GM12878 (cell line): ENCODE results near the gene IRF4. TPM values are rescaled to one million over a fixed set of nuclear protein-coding genes. Genes with fewer than 3 reads are reported as not detected.

ENCODE experiments used
- ATAC-seq: fragments of 200-7000 bp; cut with Tn5 transposase; 3 replicates; pipeline ENCODE4 v1.9.1; 2020; ENCODE audit warnings: mild to moderate bottlenecking, moderate library complexity
- BruUV-seq: library from RNA; stranded (reverse); fragments of 400-500 nt; replicated peaks from 2 replicates; lab custom pipeline; 2021; lab: Mats Ljungman, UMichigan
- CTCF ChIA-PET: fragments of 300-600 bp; sonication (Branson Sonifier 250); formaldehyde crosslinking; extraction: SDS; loops from one replicate; lab custom pipeline; 2021; ENCODE audit warnings: inconsistent platforms; lab: Yijun Ruan, JAX
- POLR2A ChIA-PET: fragments of 350-600 bp; formaldehyde crosslinking; extraction: SDS; loops from one replicate; lab custom pipeline; 2021; ENCODE audit warnings: inconsistent platforms; lab: Charles Lee
- RAD21 ChIA-PET: fragments of 300-600 bp; sonication (Branson Sonifier 250); formaldehyde crosslinking; loops from one replicate; lab custom pipeline; 2023; ENCODE audit warnings: antibody characterized with exemption; ENCODE audit not compliant: unreplicated experiment; lab: Charles Lee
- SMC1A ChIA-PET: fragments of 300-600 bp; sonication (Branson Sonifier 250); formaldehyde crosslinking; loops from one replicate; lab custom pipeline; 2023; ENCODE audit not compliant: unreplicated experiment, uncharacterized antibody; lab: Charles Lee
- DNase-seq: peaks from one replicate; pipeline ENCODE4 v3.0.0-alpha.2; 2011; ENCODE audit warnings: low read depth, low spot score
- FAIRE-seq: peaks from 3 replicates; lab custom pipeline; 2011; peaks lifted over from hg19 to GRCh38; lab: Jason Lieb, UNC
- H2AFZ ChIP-seq: 2 replicates; pipeline ENCODE4 v1.6.0; 2011; ENCODE audit warnings: low read depth, low read length, control low read depth; ENCODE audit not compliant: control insufficient read depth
- H3K27ac ChIP-seq: 2 replicates; pipeline ENCODE4 v1.5.1; 2011; ENCODE audit warnings: control low read depth; ENCODE audit not compliant: control insufficient read depth, insufficient read depth
- H3K27me3 ChIP-seq, 2 experiments: replicated peaks in 1 of 2; 2 replicates each; pipeline versions ENCODE4 v1.6.0 to v1.6.1; 2011; ENCODE audit warnings: low read length in 1 of 2; ENCODE audit not compliant: control insufficient read depth in 2 of 2, insufficient read depth in 2 of 2
- H3K36me3 ChIP-seq, 2 experiments: 2 replicates each; pipeline ENCODE4 v1.5.1; 2011; ENCODE audit warnings: low read length in 1 of 2; ENCODE audit not compliant: control insufficient read depth in 2 of 2, insufficient read depth in 2 of 2
- H3K4me1 ChIP-seq: 2 replicates; pipeline ENCODE4 v1.6.1; 2011; ENCODE audit warnings: mild to moderate bottlenecking, low read length, moderate library complexity, mixed read lengths; ENCODE audit not compliant: control insufficient read depth, insufficient read depth
- H3K4me2 ChIP-seq: 2 replicates; pipeline ENCODE4 v1.6.0; 2011; ENCODE audit warnings: control low read depth; ENCODE audit not compliant: control insufficient read depth, insufficient read depth
- H3K4me3 ChIP-seq: fragments of 200-600 bp; sonication (generic); 2 replicates; pipeline ENCODE4 v1.5.1; 2016
- H3K79me2 ChIP-seq: 2 replicates; pipeline ENCODE4 v1.6.0; 2011; ENCODE audit warnings: low read length; ENCODE audit not compliant: control insufficient read depth, insufficient read depth
- H3K9ac ChIP-seq: 2 replicates; pipeline ENCODE4 v1.8.0; 2011; ENCODE audit warnings: low read length, control low read depth, mixed read lengths; ENCODE audit not compliant: control insufficient read depth, insufficient read depth
- H3K9me3 ChIP-seq: replicated peaks from 3 replicates; pipeline ENCODE4 v1.5.1; 2011; ENCODE audit warnings: mild to moderate bottlenecking, low read length; ENCODE audit not compliant: control insufficient read depth, insufficient read depth
- H4K20me1 ChIP-seq: 2 replicates; pipeline ENCODE4 v1.6.0; 2011; ENCODE audit not compliant: control insufficient read depth, insufficient read depth
- USF1 ChIP-seq: IDR thresholded peaks from 2 replicates; pipeline ENCODE4 v1.6.1; 2011; ENCODE audit warnings: borderline replicate concordance, low read depth, mild to moderate bottlenecking, moderate library complexity, mixed read lengths, low read length; ENCODE audit not compliant: insufficient read depth; ENCODE audit errors: extremely low read length
- ZBTB33 ChIP-seq: fragments of 450-650 bp; IDR thresholded peaks from 2 replicates; pipeline ENCODE4 v1.6.1; 2017; ENCODE audit warnings: mild to moderate bottlenecking
- WGBS: methylation state at CpG from one replicate; pipeline ENCODE4 v1.1.6; 2016; ENCODE audit warnings: low lambda C conversion rate; ENCODE audit not compliant: insufficient replicate concordance, insufficient coverage; ENCODE audit errors: missing lambda C conversion rate; 5-methylcytosine and 5-hydroxymethylcytosine counted together
- in situ Hi-C: fragments of 300-500 bp; cut with MboI; formaldehyde crosslinking; loops from 9 replicates; pipeline ENCODE4 v1.14.3; 2018; ENCODE audit warnings: mixed read lengths
- intact Hi-C: fragments of 100-400 bp; cut with micrococcal nuclease; formaldehyde crosslinking; loops from one replicate; pipeline ENCODE4 v1.14.2; 2022; ENCODE audit not compliant: unreplicated experiment
- polyA plus RNA-seq, 11 experiments: library from polyadenylated mRNA; depleted of rRNA in 4 of 11; unstranded in 6 of 11; stranded (reverse) in 5 of 11; fragments of >200 nt; fragmentation: Nextera tagmentation in 4 of 11; fragmentation: Illumina TruSeq in 1 of 11; extraction: Ambion mirVana in 4 of 11; extraction: Trizol in 1 of 11; gene quantifications; 1 replicate in 1 of 11; 2 replicates in 10 of 11; pipeline versions ENCODE4 v1.2.1 to v1.2.3, GENCODE V29; 2011 to 2016; ENCODE audit warnings: inconsistent platforms in 2 of 11, missing spikeins in 2 of 11, low read depth in 1 of 11
- total RNA-seq, 4 experiments: library from RNA; depleted of rRNA in 3 of 4; stranded (reverse); fragments of >200 nt in 3 of 4; fragmentation: Illumina TruSeq in 1 of 4; extraction: Trizol in 1 of 4; gene quantifications; 2 replicates each; pipeline versions ENCODE4 v1.2.1 to v1.2.3, GENCODE V29; 2013 to 2021

Gene IRF4
- total and polyA plus RNA-seq, 10 of the 15 experiments (the other 5 are each of a cell fraction or from before 2014, with no cell fraction given) = 50.0 to 495 (median 257) TPM

- 95% methylated on average over 39 of the region's 50 CpGs for WGBS
- no TSS peak for BruUV-seq
- Histone ChIP-seq H4K20me1 (no peaks in the 10 kb centered on the region), H3K27me3 (no peaks in the 10 kb centered on the region), H2AFZ (no peak overlapping the region), H3K27ac (no peak overlapping the region; the same call in 1 of the 2 replicates), H3K4me2 (peak overlapping the region; percentile 84), H3K36me3 (no peaks in the 10 kb centered on the region)
- FAIRE-seq = no peak
- TF ChIP-seq ZBTB33 = peak; percentile 14; the same call in 1 of the 2 replicates
- no peak for TF ChIP-seq USF1
- TF ChIP-seq, all 136 proteins: peak for 1
- in situ Hi-C loops (no loop called here), intact Hi-C loops (no loop called here)
- DNase-seq (no peak), ATAC-seq (no peak)
- ChIA-PET SMC1A (interaction anchor here (0.6 to 2.5 kb wide), 22 partner anchors 9 to 285 kb away, joined by 3 to 10 read pairs (median 4); no protein-coding TSS in a partner anchor), CTCF (interaction anchor here (1.0 to 2.2 kb wide), 5 partner anchors 33 to 247 kb away, joined by 4 to 8 read pairs (median 5); no protein-coding TSS in a partner anchor), RAD21 (interaction anchor here (0.8 to 2.1 kb wide), 9 partner anchors 32 to 247 kb away, joined by 3 to 8 read pairs (median 4); no protein-coding TSS in a partner anchor), POLR2A (interaction anchor here (1.2 to 1.4 kb wide), 2 partner anchors 39 to 54 kb away, joined by 3 to 4 read pairs; no protein-coding TSS in a partner anchor)
- Histone ChIP-seq H3K4me1 (peaks cover 29% of the 10 kb centered on the region), H3K79me2 (no peaks in the 10 kb centered on the region), H3K4me3 (peak overlapping the region; percentile 3; the same call in 1 of the 2 replicates), H3K9ac (no peak overlapping the region), H3K9me3 (no peaks in the 10 kb centered on the region)
Observed at GRCh38 chr6:435441-436307, 44.1 kb downstream of the IRF4 start.
